ENCODE measurements around the gene RNU1-1. TPM values are rescaled to one million over a fixed set of nuclear protein-coding genes. Genes with fewer than 3 reads are reported as not detected.
"Not testable (repeated sequence)": the region's sequence is repeated elsewhere in the genome, so short reads cannot be mapped to it uniquely, and the experiment has no call there.

The RNU1-1 gene
- total RNA-seq (2014; rRNA removed; shearing (Covaris generic); ENCODE audit: low replicate concordance), result not detected in 2 replicates

- DNase-seq, result peak; percentile 82
- H3K4me3 ChIP-seq, result peak within 1 kb of the TSS; percentile 43
- H3K9me3 ChIP-seq, H3K27me3 ChIP-seq, H3K36me3 ChIP-seq: not testable (repeated sequence)
Measured at GRCh38 chr1:16514107-16515055, at the start of gene RNU1-1. TSS of gene RNU1-1 (minus strand) at chr1:16514285.

- not testable (repeated sequence) for H3K27me3 ChIP-seq, H3K4me3 ChIP-seq, DNase-seq, H3K9me3 ChIP-seq, H3K36me3 ChIP-seq
Measured at GRCh38 chr1:16561035-16561434, 47.0 kb upstream of the RNU1-1 start.

GRCh38 chr1:16560498-16560897 lies 46.4 kb upstream of the RNU1-1 start:
- H3K4me3 ChIP-seq, DNase-seq, H3K9me3 ChIP-seq, H3K27me3 ChIP-seq, H3K36me3 ChIP-seq: not testable (repeated sequence)

- H3K9me3 ChIP-seq, H3K36me3 ChIP-seq, DNase-seq, H3K27me3 ChIP-seq, H3K4me3 ChIP-seq: not testable (repeated sequence)
Measured at GRCh38 chr1:16559688-16560087, 45.6 kb upstream of the RNU1-1 start.

GRCh38 chr1:16557034-16557433 lies 42.9 kb upstream of the RNU1-1 start:
- not testable (repeated sequence) for H3K9me3 ChIP-seq, DNase-seq, H3K27me3 ChIP-seq, H3K36me3 ChIP-seq, H3K4me3 ChIP-seq

GRCh38 chr1:16553244-16553643 lies 39.2 kb upstream of the RNU1-1 start:
- H3K4me3 ChIP-seq, H3K27me3 ChIP-seq, DNase-seq, H3K36me3 ChIP-seq, H3K9me3 ChIP-seq: not testable (repeated sequence)

- H3K9me3 ChIP-seq, H3K36me3 ChIP-seq, H3K4me3 ChIP-seq, DNase-seq, H3K27me3 ChIP-seq: not testable (repeated sequence)
Measured at GRCh38 chr1:16550212-16550918, 36.3 kb upstream of the RNU1-1 start.

- H3K27me3 ChIP-seq, H3K4me3 ChIP-seq, H3K36me3 ChIP-seq, DNase-seq, H3K9me3 ChIP-seq: not testable (repeated sequence)
Measured at GRCh38 chr1:16549545-16549944, 35.5 kb upstream of the RNU1-1 start.

- not testable (repeated sequence) for H3K4me3 ChIP-seq, H3K27me3 ChIP-seq, H3K9me3 ChIP-seq, DNase-seq, H3K36me3 ChIP-seq
Measured at GRCh38 chr1:16547502-16548241, 33.6 kb upstream of the RNU1-1 start.

GRCh38 chr1:16545682-16546095 lies 31.6 kb upstream of the RNU1-1 start:
- H3K27me3 ChIP-seq, H3K36me3 ChIP-seq, H3K9me3 ChIP-seq, H3K4me3 ChIP-seq: not testable (repeated sequence)
- peak; percentile 57 for DNase-seq

GRCh38 chr1:16540421-16540893 lies 26.4 kb upstream of the RNU1-1 start:
- not testable (repeated sequence) for H3K36me3 ChIP-seq, H3K9me3 ChIP-seq, H3K27me3 ChIP-seq, H3K4me3 ChIP-seq, DNase-seq

- not testable (repeated sequence) for DNase-seq, H3K27me3 ChIP-seq, H3K9me3 ChIP-seq, H3K4me3 ChIP-seq, H3K36me3 ChIP-seq
Measured at GRCh38 chr1:16537528-16537927, 23.4 kb upstream of the RNU1-1 start.

- not testable (repeated sequence) for DNase-seq, H3K4me3 ChIP-seq, H3K27me3 ChIP-seq, H3K9me3 ChIP-seq, H3K36me3 ChIP-seq
Measured at GRCh38 chr1:16536796-16537195, 22.7 kb upstream of the RNU1-1 start.

GRCh38 chr1:16535898-16536297 lies 21.8 kb upstream of the RNU1-1 start:
- not testable (repeated sequence) for H3K4me3 ChIP-seq, H3K9me3 ChIP-seq, H3K36me3 ChIP-seq, DNase-seq, H3K27me3 ChIP-seq

- not testable (repeated sequence) for H3K4me3 ChIP-seq, H3K36me3 ChIP-seq, H3K9me3 ChIP-seq, DNase-seq, H3K27me3 ChIP-seq
Measured at GRCh38 chr1:16535487-16535886, 21.4 kb upstream of the RNU1-1 start.

GRCh38 chr1:16534829-16535456 lies 20.9 kb upstream of the RNU1-1 start:
- H3K4me3 ChIP-seq, H3K27me3 ChIP-seq, H3K36me3 ChIP-seq, H3K9me3 ChIP-seq: not testable (repeated sequence)
- peak; percentile 90 for DNase-seq

Data from MG63 (cell line).